Ishikawa (cell line): Measurements from ENCODE around the gene PRDM7.

Experiments used
- CEBPB ChIP-seq: IDR thresholded peaks from 2 replicates; pipeline ENCODE4 v1.6.1; 2012
- CREB1 ChIP-seq: IDR thresholded peaks from 2 replicates; pipeline ENCODE4 v1.6.1; 2012; ENCODE audit warnings: low read depth
- EGR1 ChIP-seq: IDR thresholded peaks from 2 replicates; pipeline ENCODE4 v1.6.1; 2012
- EP300 ChIP-seq: IDR thresholded peaks from 2 replicates; pipeline ENCODE4 v1.6.1; 2012; ENCODE audit warnings: borderline replicate concordance
- FOXM1 ChIP-seq: IDR thresholded peaks from 2 replicates; pipeline ENCODE4 v1.6.1; 2012; ENCODE audit warnings: low read depth, borderline replicate concordance
- MAX ChIP-seq: IDR thresholded peaks from 2 replicates; pipeline ENCODE4 v1.6.1; 2012
- NFIC ChIP-seq: IDR thresholded peaks from 2 replicates; pipeline ENCODE4 v1.6.1; 2012
- RAD21 ChIP-seq: IDR thresholded peaks from 2 replicates; pipeline ENCODE4 v1.6.1; 2012; ENCODE audit warnings: low read depth
- REST ChIP-seq: IDR thresholded peaks from 2 replicates; pipeline ENCODE4 v1.6.1; 2012; ENCODE audit warnings: low read depth, mild to moderate bottlenecking
- TAF1 ChIP-seq: IDR thresholded peaks from 2 replicates; pipeline ENCODE4 v1.6.1; 2012; ENCODE audit warnings: low read depth, mild to moderate bottlenecking
- TCF12 ChIP-seq: IDR thresholded peaks from 2 replicates; pipeline ENCODE4 v1.6.1; 2012; ENCODE audit warnings: low read depth
- TEAD4 ChIP-seq: IDR thresholded peaks from 2 replicates; pipeline ENCODE4 v1.6.1; 2012
- USF1 ChIP-seq: IDR thresholded peaks from 2 replicates; pipeline ENCODE4 v1.6.1; 2012
- YY1 ChIP-seq: IDR thresholded peaks from 2 replicates; pipeline ENCODE4 v1.6.1; 2012; ENCODE audit warnings: low read depth
- ZBTB7A ChIP-seq: IDR thresholded peaks from 2 replicates; pipeline ENCODE4 v1.6.1; 2012; ENCODE audit warnings: low read depth

PRDM7 gene

GRCh38 chr16:90016339-90016950 lies 60.7 kb downstream of the PRDM7 start:
- no peak for TF ChIP-seq MAX
- no peak for TF ChIP-seq REST
- no peak for TF ChIP-seq EGR1
- TF ChIP-seq TEAD4, result no peak
- TF ChIP-seq RAD21, result no peak
- TF ChIP-seq TCF12, result no peak
- TF ChIP-seq TAF1, result no peak
- TF ChIP-seq NFIC, result no peak
- no peak for TF ChIP-seq FOXM1

- TF ChIP-seq TEAD4 (no peak), NFIC (no peak), EGR1 (no peak), MAX (no peak), EP300 (no peak), RAD21 (no peak), TCF12 (no peak)
These were observed 61.4 kb downstream of the PRDM7 start for GRCh38 chr16:90015586-90016338.

GRCh38 chr16:90012991-90013745 lies 64.0 kb downstream of the PRDM7 start:
- no peak for TF ChIP-seq TEAD4
- TF ChIP-seq EGR1, result no peak
- TF ChIP-seq FOXM1, result no peak
- TF ChIP-seq ZBTB7A, result no peak
- TF ChIP-seq USF1, result no peak
- TF ChIP-seq RAD21, result no peak
- no peak for TF ChIP-seq CREB1
- TF ChIP-seq REST, result no peak
- no peak for TF ChIP-seq EP300
- no peak for TF ChIP-seq NFIC
- TF ChIP-seq CEBPB, result no peak
- TF ChIP-seq MAX, result no peak

- no peak for TF ChIP-seq USF1
- no peak for TF ChIP-seq RAD21
- TF ChIP-seq CREB1, result no peak
- TF ChIP-seq TCF12, result no peak
- TF ChIP-seq CEBPB, result no peak
- TF ChIP-seq REST, result no peak
- no peak for TF ChIP-seq ZBTB7A
- TF ChIP-seq EGR1, result no peak
- no peak for TF ChIP-seq NFIC
- TF ChIP-seq MAX, result no peak
- TF ChIP-seq YY1, result no peak
- no peak for TF ChIP-seq EP300
- TF ChIP-seq FOXM1, result no peak
- TF ChIP-seq TEAD4, result no peak
- TF ChIP-seq TAF1, result no peak
These were observed 65.1 kb downstream of the PRDM7 start for GRCh38 chr16:90011908-90012501.
